HUES48 (cell line): Measurements from ENCODE around the gene AKR1B1.

Source experiments
- H3K27ac ChIP-seq: one replicate; pipeline ENCODE4 v1.7.0; 2013; ENCODE audit warnings: low read depth, low read length, inconsistent platforms
- H3K27me3 ChIP-seq: 2 replicates; pipeline ENCODE4 v1.6.1; 2013; ENCODE audit warnings: mild to moderate bottlenecking, low read length; ENCODE audit not compliant: control insufficient read depth, insufficient read depth
- H3K36me3 ChIP-seq: 2 replicates; pipeline ENCODE4 v1.6.1; 2013; ENCODE audit warnings: low read length; ENCODE audit not compliant: control insufficient read depth, insufficient read depth
- H3K4me1 ChIP-seq: 2 replicates; pipeline ENCODE4 v1.6.1; 2013; ENCODE audit warnings: mild to moderate bottlenecking, low read length; ENCODE audit not compliant: control insufficient read depth, insufficient read depth
- H3K4me3 ChIP-seq: 2 replicates; pipeline ENCODE4 v1.5.1; 2013; ENCODE audit warnings: mild to moderate bottlenecking, low read depth, low read length
- H3K9ac ChIP-seq: 2 replicates; pipeline ENCODE4 v1.6.1; 2013; ENCODE audit warnings: mild to moderate bottlenecking, low read depth, low read length, moderate library complexity
- H3K9me3 ChIP-seq: 2 replicates; pipeline ENCODE4 v1.6.1; 2013; ENCODE audit warnings: low read length; ENCODE audit not compliant: control insufficient read depth, insufficient read depth

AKR1B1 gene

GRCh38 chr7:134446446-134446845, 12.5 kb downstream of the AKR1B1 start:
- H3K9me3 ChIP-seq = no peaks in the 10 kb centered on the region
- H3K36me3 ChIP-seq = peaks cover 96% of the 10 kb centered on the region

GRCh38 chr7:134444961-134445315, 14.0 kb downstream of the AKR1B1 start:
- Histone ChIP-seq H3K36me3 (peaks cover 94% of the 10 kb centered on the region), H3K4me3 (no peak overlapping the region), H3K9ac (no peak overlapping the region), H3K27me3 (no peaks in the 10 kb centered on the region), H3K9me3 (no peaks in the 10 kb centered on the region), H3K4me1 (no peaks in the 10 kb centered on the region), H3K27ac (no peak overlapping the region)

More at GRCh38 chr7:134446446-134446845, 12.5 kb downstream of the AKR1B1 start:
- Histone ChIP-seq H3K4me1 (no peaks in the 10 kb centered on the region), H3K9ac (no peak overlapping the region), H3K27me3 (no peaks in the 10 kb centered on the region), H3K4me3 (no peak overlapping the region), H3K27ac (no peak overlapping the region)

- Histone ChIP-seq H3K9me3 (no peaks in the 10 kb centered on the region), H3K36me3 (peaks cover 89% of the 10 kb centered on the region), H3K4me3 (no peak overlapping the region), H3K9ac (no peak overlapping the region), H3K27me3 (no peaks in the 10 kb centered on the region), H3K27ac (no peak overlapping the region), H3K4me1 (no peaks in the 10 kb centered on the region)
Measured at GRCh38 chr7:134444198-134444960, 14.5 kb downstream of the AKR1B1 start.

GRCh38 chr7:134443396-134444070, 15.4 kb downstream of the AKR1B1 start:
- Histone ChIP-seq H3K27ac (no peak overlapping the region), H3K36me3 (peaks cover 83% of the 10 kb centered on the region), H3K4me3 (no peak overlapping the region), H3K27me3 (no peaks in the 10 kb centered on the region), H3K4me1 (no peaks in the 10 kb centered on the region), H3K9ac (no peak overlapping the region), H3K9me3 (no peaks in the 10 kb centered on the region)

- Histone ChIP-seq H3K9ac (no peak overlapping the region), H3K4me3 (no peak overlapping the region), H3K27me3 (no peaks in the 10 kb centered on the region), H3K27ac (no peak overlapping the region), H3K9me3 (no peaks in the 10 kb centered on the region), H3K4me1 (no peaks in the 10 kb centered on the region), H3K36me3 (peaks cover 74% of the 10 kb centered on the region)
Measured at GRCh38 chr7:134442441-134443220, 16.3 kb downstream of the AKR1B1 start.

GRCh38 chr7:134441264-134441663, 17.6 kb downstream of the AKR1B1 start:
- Histone ChIP-seq H3K4me1 (no peaks in the 10 kb centered on the region), H3K27ac (no peak overlapping the region), H3K36me3 (peaks cover 61% of the 10 kb centered on the region), H3K4me3 (no peak overlapping the region), H3K9me3 (no peaks in the 10 kb centered on the region), H3K9ac (no peak overlapping the region), H3K27me3 (no peaks in the 10 kb centered on the region)

- Histone ChIP-seq H3K27ac (no peak overlapping the region), H3K36me3 (peaks cover 53% of the 10 kb centered on the region), H3K4me3 (no peak overlapping the region), H3K27me3 (no peaks in the 10 kb centered on the region), H3K9ac (no peak overlapping the region), H3K4me1 (no peaks in the 10 kb centered on the region), H3K9me3 (no peaks in the 10 kb centered on the region)
Measured at GRCh38 chr7:134440476-134440875, 18.4 kb downstream of the AKR1B1 start.

- Histone ChIP-seq H3K4me3 (no peak overlapping the region), H3K27me3 (no peaks in the 10 kb centered on the region), H3K27ac (no peak overlapping the region), H3K9me3 (no peaks in the 10 kb centered on the region), H3K36me3 (peaks cover 49% of the 10 kb centered on the region), H3K4me1 (no peaks in the 10 kb centered on the region), H3K9ac (no peak overlapping the region)
Measured at GRCh38 chr7:134440067-134440466, 18.8 kb downstream of the AKR1B1 start.

- Histone ChIP-seq H3K36me3 (peaks cover 38% of the 10 kb centered on the region), H3K4me1 (no peaks in the 10 kb centered on the region), H3K27ac (no peak overlapping the region), H3K4me3 (no peak overlapping the region), H3K9ac (no peak overlapping the region), H3K27me3 (no peaks in the 10 kb centered on the region), H3K9me3 (no peaks in the 10 kb centered on the region)
Measured at GRCh38 chr7:134438946-134439345, 20.0 kb downstream of the AKR1B1 start.

GRCh38 chr7:134435161-134435920, 23.6 kb downstream of the AKR1B1 start:
- Histone ChIP-seq H3K36me3 (peaks cover 3% of the 10 kb centered on the region; the same call in 1 of the 2 replicates), H3K9me3 (no peaks in the 10 kb centered on the region), H3K27ac (no peak overlapping the region), H3K9ac (no peak overlapping the region), H3K4me3 (no peak overlapping the region), H3K4me1 (no peaks in the 10 kb centered on the region; the same call in 1 of the 2 replicates), H3K27me3 (no peaks in the 10 kb centered on the region)
